GM23338 (cell line): ENCODE measurements around the gene NRROS. TPM values are rescaled to one million over a fixed set of nuclear protein-coding genes. Genes with fewer than 3 reads are reported as not detected.

ENCODE experiments used
- ATAC-seq: fragments of 200-7000 bp; cut with Tn5 transposase; 3 replicates; pipeline ENCODE4 v1.9.1; 2020
- DNase-seq: peaks from one replicate; pipeline ENCODE4 v3.0.0-alpha.2; 2015; ENCODE audit warnings: low spot score
- H2AFZ ChIP-seq: fragments of 200-600 bp; sonication (generic); 2 replicates; pipeline ENCODE4 v1.8.0; 2016; ENCODE audit warnings: antibody characterized with exemption, mild to moderate bottlenecking, moderate library complexity
- H3F3A ChIP-seq: fragments of 200-600 bp; sonication (generic); replicated peaks from 2 replicates; pipeline ENCODE4 v1.8.0; 2017; ENCODE audit warnings: antibody characterized with exemption, mixed run types, low read depth
- H3K27ac ChIP-seq: fragments of 200-600 bp; sonication (generic); 2 replicates; pipeline ENCODE4 v1.6.1; 2016; ENCODE audit warnings: low read depth
- H3K27me3 ChIP-seq: fragments of 200-600 bp; sonication (generic); 2 replicates; pipeline ENCODE4 v1.8.0; 2016; ENCODE audit warnings: mild to moderate bottlenecking, mixed run types, moderate library complexity; ENCODE audit not compliant: insufficient read depth
- H3K36me3 ChIP-seq: fragments of 200-600 bp; sonication (generic); 2 replicates; pipeline ENCODE4 v1.8.0; 2016; ENCODE audit warnings: mild to moderate bottlenecking; ENCODE audit not compliant: insufficient read depth
- H3K4me1 ChIP-seq: fragments of 200-600 bp; sonication (generic); 2 replicates; pipeline ENCODE4 v1.8.0; 2016; ENCODE audit warnings: mild to moderate bottlenecking, moderate library complexity; ENCODE audit not compliant: insufficient read depth
- H3K4me2 ChIP-seq: fragments of 200-600 bp; sonication (generic); 2 replicates; pipeline ENCODE4 v1.7.1; 2017; ENCODE audit warnings: mixed run types
- H3K4me3 ChIP-seq: fragments of 200-600 bp; sonication (generic); 2 replicates; pipeline ENCODE4 v1.6.1; 2016; ENCODE audit warnings: mixed run types
- H3K79me2 ChIP-seq: fragments of 200-600 bp; sonication (generic); replicated peaks from 2 replicates; pipeline ENCODE4 v1.8.0; 2017; ENCODE audit warnings: mild to moderate bottlenecking; ENCODE audit not compliant: insufficient read depth
- H3K9me2 ChIP-seq: fragments of 200-600 bp; sonication (generic); 2 replicates; pipeline ENCODE4 v1.8.0; 2017; ENCODE audit not compliant: insufficient read depth
- H4K20me1 ChIP-seq: fragments of 200-600 bp; sonication (generic); replicated peaks from 2 replicates; pipeline ENCODE4 v1.8.0; 2017; ENCODE audit warnings: mild to moderate bottlenecking; ENCODE audit not compliant: insufficient read depth
- H3K27ac Mint-ChIP-seq: 2 replicates; pipeline ENCODE4 v1.8.0; 2020; ENCODE audit warnings: inconsistent platforms, mild to moderate bottlenecking, moderate library complexity, mixed read lengths
- H3K27me3 Mint-ChIP-seq: 3 replicates; pipeline ENCODE4 v1.8.0; 2022; ENCODE audit warnings: low read depth, mild to moderate bottlenecking, moderate library complexity, mixed read lengths, inconsistent platforms; ENCODE audit not compliant: insufficient read depth, poor library complexity
- H3K36me3 Mint-ChIP-seq: 3 replicates; pipeline ENCODE4 v1.8.0; 2021; ENCODE audit warnings: low read depth, mild to moderate bottlenecking, inconsistent platforms, moderate library complexity, mixed read lengths
- H3K4me1 Mint-ChIP-seq: 3 replicates; pipeline ENCODE4 v1.8.0; 2020; ENCODE audit warnings: mild to moderate bottlenecking, inconsistent platforms, mixed read lengths
- H3K4me3 Mint-ChIP-seq: 3 replicates; pipeline ENCODE4 v1.8.0; 2021; ENCODE audit warnings: moderate library complexity, mild to moderate bottlenecking, inconsistent platforms, mixed read lengths
- H3K9me3 Mint-ChIP-seq: 3 replicates; pipeline ENCODE4 v1.8.0; 2020; ENCODE audit warnings: moderate library complexity, mild to moderate bottlenecking, inconsistent platforms, mixed read lengths
- JUNB ChIP-seq: IDR thresholded peaks from one replicate; pipeline ENCODE4 v1.6.1; 2016; ENCODE audit warnings: antibody characterized with exemption; ENCODE audit not compliant: unreplicated experiment
- STAT1 ChIP-seq: IDR thresholded peaks from one replicate; pipeline ENCODE4 v1.6.1; 2016; ENCODE audit warnings: antibody characterized with exemption; ENCODE audit not compliant: unreplicated experiment
- ZNF114 ChIP-seq: fragments of 250-450 bp; sonication (Bioruptor Pico); IDR thresholded peaks from 2 replicates; pipeline ENCODE4 v1.5.0; 2020; ENCODE audit warnings: mild to moderate bottlenecking, moderate library complexity
- ZNF331 ChIP-seq: fragments of 250-450 bp; sonication (Bioruptor Pico); IDR thresholded peaks from 2 replicates; pipeline ENCODE4 v1.5.0; 2020; ENCODE audit warnings: low read depth, mild to moderate bottlenecking, moderate library complexity
- polyA plus RNA-seq: library from polyadenylated mRNA; unstranded; fragments of >200 nt; fragmentation: Nextera tagmentation; extraction: Ambion mirVana; gene quantifications from 2 replicates; pipeline ENCODE4 v1.2.1, GENCODE V29; 2016
- total RNA-seq: library from RNA; depleted of rRNA; stranded (reverse); fragments of >200 nt; shearing (Covaris generic); gene quantifications from 2 replicates; pipeline ENCODE4 v1.2.3, GENCODE V29; 2014
- TF ChIP-seq, protein P1 (sequence below): IDR thresholded peaks from one replicate; pipeline ENCODE4 v1.6.1; 2018; ENCODE audit warnings: antibody characterized with exemption; ENCODE audit not compliant: unreplicated experiment
- TF ChIP-seq, protein P2 (sequence below): IDR thresholded peaks from 2 replicates; pipeline ENCODE4 v1.6.1; 2016; ENCODE audit warnings: antibody characterized with exemption

NRROS gene
- total and polyA plus RNA-seq, 2 experiments from 2014 or later, result 2.3 to 8.5 TPM

DNA sequence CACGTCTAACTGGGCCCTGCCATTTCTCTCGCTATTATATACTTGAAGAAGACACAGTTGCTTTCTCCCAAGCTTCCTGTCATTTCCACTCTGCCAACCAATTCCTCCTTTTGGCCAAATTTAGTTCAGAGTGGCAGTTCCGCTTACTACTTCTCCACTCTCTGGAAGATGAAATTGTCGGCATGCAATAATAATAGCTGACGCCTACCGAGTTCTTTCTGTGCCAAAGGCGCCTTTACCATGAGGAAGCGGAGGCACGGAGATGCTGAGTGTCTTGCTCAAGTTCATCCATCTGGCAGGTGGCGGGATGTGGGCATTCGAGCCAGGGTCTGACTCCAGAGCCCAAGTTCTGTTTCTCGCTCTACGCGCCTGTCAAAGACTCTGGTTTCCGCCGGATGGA is 14.6 kb upstream of the NRROS start (continued):
- TF ChIP-seq, protein P1, sequence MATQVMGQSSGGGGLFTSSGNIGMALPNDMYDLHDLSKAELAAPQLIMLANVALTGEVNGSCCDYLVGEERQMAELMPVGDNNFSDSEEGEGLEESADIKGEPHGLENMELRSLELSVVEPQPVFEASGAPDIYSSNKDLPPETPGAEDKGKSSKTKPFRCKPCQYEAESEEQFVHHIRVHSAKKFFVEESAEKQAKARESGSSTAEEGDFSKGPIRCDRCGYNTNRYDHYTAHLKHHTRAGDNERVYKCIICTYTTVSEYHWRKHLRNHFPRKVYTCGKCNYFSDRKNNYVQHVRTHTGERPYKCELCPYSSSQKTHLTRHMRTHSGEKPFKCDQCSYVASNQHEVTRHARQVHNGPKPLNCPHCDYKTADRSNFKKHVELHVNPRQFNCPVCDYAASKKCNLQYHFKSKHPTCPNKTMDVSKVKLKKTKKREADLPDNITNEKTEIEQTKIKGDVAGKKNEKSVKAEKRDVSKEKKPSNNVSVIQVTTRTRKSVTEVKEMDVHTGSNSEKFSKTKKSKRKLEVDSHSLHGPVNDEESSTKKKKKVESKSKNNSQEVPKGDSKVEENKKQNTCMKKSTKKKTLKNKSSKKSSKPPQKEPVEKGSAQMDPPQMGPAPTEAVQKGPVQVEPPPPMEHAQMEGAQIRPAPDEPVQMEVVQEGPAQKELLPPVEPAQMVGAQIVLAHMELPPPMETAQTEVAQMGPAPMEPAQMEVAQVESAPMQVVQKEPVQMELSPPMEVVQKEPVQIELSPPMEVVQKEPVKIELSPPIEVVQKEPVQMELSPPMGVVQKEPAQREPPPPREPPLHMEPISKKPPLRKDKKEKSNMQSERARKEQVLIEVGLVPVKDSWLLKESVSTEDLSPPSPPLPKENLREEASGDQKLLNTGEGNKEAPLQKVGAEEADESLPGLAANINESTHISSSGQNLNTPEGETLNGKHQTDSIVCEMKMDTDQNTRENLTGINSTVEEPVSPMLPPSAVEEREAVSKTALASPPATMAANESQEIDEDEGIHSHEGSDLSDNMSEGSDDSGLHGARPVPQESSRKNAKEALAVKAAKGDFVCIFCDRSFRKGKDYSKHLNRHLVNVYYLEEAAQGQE, result no peak
- TF ChIP-seq, protein P2, sequence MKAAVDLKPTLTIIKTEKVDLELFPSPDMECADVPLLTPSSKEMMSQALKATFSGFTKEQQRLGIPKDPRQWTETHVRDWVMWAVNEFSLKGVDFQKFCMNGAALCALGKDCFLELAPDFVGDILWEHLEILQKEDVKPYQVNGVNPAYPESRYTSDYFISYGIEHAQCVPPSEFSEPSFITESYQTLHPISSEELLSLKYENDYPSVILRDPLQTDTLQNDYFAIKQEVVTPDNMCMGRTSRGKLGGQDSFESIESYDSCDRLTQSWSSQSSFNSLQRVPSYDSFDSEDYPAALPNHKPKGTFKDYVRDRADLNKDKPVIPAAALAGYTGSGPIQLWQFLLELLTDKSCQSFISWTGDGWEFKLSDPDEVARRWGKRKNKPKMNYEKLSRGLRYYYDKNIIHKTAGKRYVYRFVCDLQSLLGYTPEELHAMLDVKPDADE, result no peak
- TF ChIP-seq JUNB (no peak), ZNF331 (no peak), STAT1 (no peak), ZNF114 (no peak)

DNA sequence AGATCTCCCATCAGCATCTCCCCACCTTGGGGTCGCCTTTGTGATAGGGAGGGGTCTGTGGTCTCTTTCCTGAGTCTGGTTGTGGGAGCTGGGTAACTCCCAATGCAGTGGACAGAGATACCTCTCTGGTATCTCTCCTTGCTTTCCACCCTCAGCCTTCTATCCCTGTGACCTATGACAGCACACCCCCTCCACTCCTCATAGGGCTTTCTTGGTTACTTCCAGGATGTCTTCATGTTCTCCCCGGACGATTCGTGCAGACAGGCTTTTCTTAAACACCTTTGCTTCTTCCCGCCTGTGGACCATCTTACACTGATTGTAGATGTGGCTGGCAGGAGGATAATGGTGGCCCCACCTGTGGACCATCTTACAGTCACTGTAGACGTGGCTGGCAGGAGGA is 14.2 kb upstream of the NRROS start:
- Histone ChIP-seq H3K27me3 (no peaks in the 10 kb centered on the region), H3K36me3 (no peaks in the 10 kb centered on the region), H3K4me2 (no peak overlapping the region), H3K4me1 (peaks cover 4% of the 10 kb centered on the region), H3K27ac (no peak overlapping the region), H3K9me2 (no peaks in the 10 kb centered on the region), H3K79me2 (no peaks in the 10 kb centered on the region), H3K4me3 (no peak overlapping the region), H4K20me1 (no peaks in the 10 kb centered on the region), H2AFZ (no peak overlapping the region), H3F3A (0 out of 2 replicates have a peak, but pooled peaks cover 3% of the 10 kb centered on the region)
- ATAC-seq (no peak), DNase-seq (no peak)
- Mint-ChIP-seq H3K4me1 (peaks cover 16% of the 10 kb centered on the region; the same call in 2 of the 3 replicates), H3K27ac (no peak overlapping the region), H3K4me3 (no peak overlapping the region), H3K9me3 (no peaks in the 10 kb centered on the region), H3K36me3 (no peaks in the 10 kb centered on the region), H3K27me3 (peaks cover 2% of the 10 kb centered on the region)
- TF ChIP-seq, protein P1, result no peak
- no peak for TF ChIP-seq STAT1
